Activated CD4-positive, alpha-beta T cell treated with anti-CD3 and anti-CD28 coated beads, Interleukin-10, Interleukin-2, amounts not matched to agents 100 ng/mL and 50 ng/mL, durations not matched to agents 16 hours and 8 hours (primary cell): ENCODE data around the gene UBE2I.

Experiments
- DNase-seq: peaks from one replicate; pipeline ENCODE4 v3.0.0-alpha.2; 2020

The UBE2I gene

GRCh38 chr16:1366060-1366711 is 56.8 kb downstream of the UBE2I start:
- no peak for DNase-seq

- no peak for DNase-seq
Observed at GRCh38 chr16:1366712-1367299, 57.4 kb downstream of the UBE2I start.

- DNase-seq, result no peak
Observed at GRCh38 chr16:1367486-1368174, 58.2 kb downstream of the UBE2I start.

- no peak for DNase-seq
Observed at GRCh38 chr16:1371054-1371978, 61.9 kb downstream of the UBE2I start.

- no peak for DNase-seq
Observed at GRCh38 chr16:1372292-1372950, 63.0 kb downstream of the UBE2I start.

- no peak for DNase-seq
Observed at GRCh38 chr16:1374418-1375297, 65.2 kb downstream of the UBE2I start.

- no peak for DNase-seq
Observed at GRCh38 chr16:1375298-1375640, 65.8 kb downstream of the UBE2I start.

GRCh38 chr16:1375741-1376410 is 66.4 kb downstream of the UBE2I start:
- DNase-seq, result no peak
